ENCODE data around the gene TTLL10.

GRCh38 chr1:1243807-1244191 is 70.1 kb downstream of the TTLL10 start:
- no peak for TF ChIP-seq GABPA (IDR thresholded peaks at IDR 0.05 in 1 of 2, conservative IDR thresholded peaks at IDR 0.05 in 1 of 2)
- TF ChIP-seq CTCF (IDR thresholded peaks at IDR 0.05; ENCODE audit: low read depth, low read length, missing input control): no peak
- TF ChIP-seq RAD21 (IDR thresholded peaks at IDR 0.05): no peak
- no peak for TF ChIP-seq EGR1 (IDR thresholded peaks at IDR 0.05; ENCODE audit: low read depth in 2 of 2)
- no peak for TF ChIP-seq SP1 (IDR thresholded peaks at IDR 0.05)
- no peak for TF ChIP-seq MAX (IDR thresholded peaks at IDR 0.05)
- TF ChIP-seq TAF1 (conservative IDR thresholded peaks at IDR 0.05): no peak
- TF ChIP-seq ZBTB33 (IDR thresholded peaks at IDR 0.05): no peak
- TF ChIP-seq ATF3 (IDR thresholded peaks at IDR 0.05): no peak
- TF ChIP-seq YY1 (IDR thresholded peaks at IDR 0.05): no peak
- no peak for TF ChIP-seq FOXA1 (IDR thresholded peaks at IDR 0.05)
- TF ChIP-seq RXRA (IDR thresholded peaks at IDR 0.05): no peak

Measured in liver (tissue), 3 donors.